GM18519 (cell line): ENCODE measurements around the gene RDX.

Experiments
- ATAC-seq: cut with Tn5 transposase; IDR thresholded peaks from one replicate; pipeline ENCODE4 v1.9.1; 2021; ENCODE audit warnings: mild to moderate bottlenecking, moderate library complexity; ENCODE audit not compliant: unreplicated experiment, low FRiP score

The RDX gene

DNA sequence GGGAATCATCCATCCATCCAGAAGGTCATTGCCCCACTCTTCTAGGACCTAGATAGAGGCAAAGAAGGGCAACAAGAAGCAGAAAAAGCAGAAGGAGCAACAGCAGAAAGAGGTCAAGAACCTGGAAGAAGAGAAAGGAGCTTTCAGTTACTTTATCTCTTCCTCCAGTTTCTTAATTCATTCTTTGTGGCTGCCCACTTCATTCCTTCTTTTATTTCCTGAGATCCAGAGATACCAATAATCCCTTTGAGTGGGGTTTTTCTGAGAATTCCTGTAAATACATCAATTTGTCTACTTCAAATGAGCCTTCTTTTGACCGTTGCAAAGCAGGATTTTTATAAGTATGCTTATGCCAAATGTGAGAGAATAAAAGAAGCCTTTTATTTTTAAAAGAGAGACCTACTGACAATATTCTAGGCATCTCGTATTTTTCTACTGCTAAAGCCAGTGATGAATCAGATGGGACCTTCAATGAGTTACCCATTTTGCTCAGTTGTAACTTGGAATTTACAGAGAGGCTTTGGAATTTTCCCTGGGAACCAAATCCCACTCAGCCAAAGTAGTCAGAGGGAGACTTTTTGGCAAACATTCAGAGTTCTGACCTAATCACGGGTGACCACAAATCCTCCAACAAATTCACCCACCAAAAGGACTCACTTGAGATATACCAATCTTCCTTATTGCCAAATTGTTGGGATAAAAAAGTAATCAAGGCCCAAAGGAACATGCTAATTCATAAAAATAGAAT, 148.3 kb downstream of the RDX start:
- no peak for ATAC-seq

DNA sequence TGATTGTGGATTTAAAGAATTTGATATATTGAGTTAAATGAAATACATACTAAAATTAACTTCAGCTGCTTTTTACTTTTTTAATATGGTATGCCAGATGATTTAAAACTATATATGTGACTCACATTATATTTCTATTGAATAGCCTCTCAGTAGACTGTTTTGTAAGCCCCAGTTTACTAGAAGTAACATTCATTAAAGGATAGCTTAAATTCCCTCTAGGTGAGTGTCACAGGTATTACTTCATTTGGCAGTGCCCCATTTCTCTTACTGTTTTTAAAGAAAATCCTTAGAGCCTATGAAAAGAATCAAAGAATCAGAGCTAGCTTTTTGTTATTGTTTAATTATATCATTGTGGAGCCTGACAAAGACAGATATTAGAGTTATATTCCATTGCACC, 154.6 kb downstream of the RDX start:
- no peak for ATAC-seq

DNA sequence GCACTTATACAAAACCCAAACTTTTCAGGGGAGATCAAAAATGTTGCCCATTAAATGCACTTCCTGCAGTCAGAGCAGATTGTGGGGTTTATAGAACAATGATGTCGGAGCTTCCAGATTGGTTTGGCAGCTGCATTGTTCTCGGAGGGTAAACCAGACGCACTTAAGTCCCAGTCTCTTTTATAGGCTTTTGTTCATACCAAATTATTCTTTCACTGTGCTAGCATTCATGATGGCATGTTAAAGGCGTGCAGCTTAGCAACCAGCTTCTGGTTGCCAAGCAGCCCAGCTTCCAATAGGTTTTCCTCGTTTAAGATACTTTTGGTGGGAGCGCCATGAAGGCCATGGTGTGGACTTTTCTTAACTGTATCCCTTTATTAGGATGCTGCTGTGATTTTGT, 162.3 kb downstream of the RDX start:
- ATAC-seq: no peak

DNA sequence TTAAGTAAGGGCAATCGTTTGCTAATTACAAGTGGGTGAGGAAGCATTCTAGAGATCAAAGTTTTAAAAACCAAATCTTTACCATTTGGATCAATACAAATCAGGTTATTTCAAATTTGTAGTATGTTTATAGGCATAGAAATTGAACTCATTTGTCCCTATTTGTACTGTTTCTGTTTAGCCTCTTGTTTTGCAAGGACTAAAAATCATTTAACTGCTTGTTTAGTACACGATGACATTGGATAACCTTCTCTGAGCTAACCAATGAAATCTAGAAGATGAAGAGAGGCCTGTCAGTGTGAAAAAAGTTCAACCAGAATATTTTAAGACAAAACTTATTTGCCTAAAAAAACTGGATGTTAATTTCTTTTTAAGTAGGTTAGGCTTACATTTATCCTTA, 163.3 kb downstream of the RDX start:
- ATAC-seq: no peak

DNA sequence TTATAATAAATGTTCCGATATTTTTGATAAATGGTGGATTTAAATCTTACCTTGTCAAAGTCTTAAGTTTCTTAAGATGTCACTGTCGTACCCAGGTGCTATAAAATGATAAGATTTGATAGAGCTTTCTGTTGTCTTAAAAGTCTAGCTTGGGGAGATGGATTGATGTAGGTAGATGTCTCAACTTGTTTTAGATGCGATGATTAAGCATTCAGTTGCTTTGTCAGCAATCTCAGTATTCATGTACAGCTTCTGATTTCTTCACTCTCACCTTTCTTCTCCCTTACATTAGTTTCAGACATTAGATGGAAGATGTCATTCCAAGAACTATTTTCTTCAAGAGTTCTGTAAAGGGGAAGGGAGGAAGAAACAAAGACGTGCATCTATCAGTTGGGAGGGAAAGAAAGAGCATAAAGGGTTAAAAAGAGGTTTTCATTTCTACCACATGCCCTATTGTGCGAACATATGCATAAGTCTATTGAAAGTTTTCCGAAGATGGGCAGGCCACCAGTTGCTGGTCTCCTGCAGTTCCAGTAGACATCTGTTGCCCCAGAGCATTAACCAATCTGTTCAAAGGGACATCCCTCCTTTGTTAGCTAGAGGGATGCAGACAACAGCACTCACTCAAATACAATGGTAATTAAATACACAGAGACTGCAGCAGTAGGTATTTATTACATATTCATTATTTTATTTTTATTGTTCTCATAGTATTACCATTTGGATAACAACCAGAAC, 164.9 kb downstream of the RDX start:
- ATAC-seq: no peak

DNA sequence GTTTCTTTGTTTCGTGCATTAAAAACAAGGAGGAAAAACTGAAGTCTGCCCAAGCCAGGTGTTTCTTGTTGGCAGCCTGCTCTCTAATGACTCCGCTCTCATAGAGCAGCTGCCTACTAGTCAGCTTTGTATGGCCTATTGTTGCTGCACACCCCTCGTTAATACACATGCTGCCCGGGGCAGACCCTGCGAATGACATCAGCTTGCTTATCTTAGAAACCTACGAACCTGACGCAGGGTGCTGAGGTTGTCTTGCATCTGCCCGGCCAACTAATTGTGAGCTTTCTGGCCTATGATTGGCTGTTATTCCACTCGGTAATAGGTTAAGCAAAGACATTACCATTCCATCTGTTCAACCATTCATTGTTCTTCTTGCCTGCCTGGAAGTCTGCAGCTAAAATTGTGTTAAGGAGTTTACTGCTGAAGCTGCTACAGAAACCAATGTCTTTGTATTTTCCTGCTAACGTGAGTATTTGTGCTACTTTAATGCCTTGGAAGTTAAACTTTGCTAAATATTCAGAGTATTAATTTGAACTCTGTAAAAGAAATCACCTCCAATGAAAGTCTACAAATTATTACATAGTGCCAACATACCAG, 165.7 kb downstream of the RDX start:
- no peak for ATAC-seq

DNA sequence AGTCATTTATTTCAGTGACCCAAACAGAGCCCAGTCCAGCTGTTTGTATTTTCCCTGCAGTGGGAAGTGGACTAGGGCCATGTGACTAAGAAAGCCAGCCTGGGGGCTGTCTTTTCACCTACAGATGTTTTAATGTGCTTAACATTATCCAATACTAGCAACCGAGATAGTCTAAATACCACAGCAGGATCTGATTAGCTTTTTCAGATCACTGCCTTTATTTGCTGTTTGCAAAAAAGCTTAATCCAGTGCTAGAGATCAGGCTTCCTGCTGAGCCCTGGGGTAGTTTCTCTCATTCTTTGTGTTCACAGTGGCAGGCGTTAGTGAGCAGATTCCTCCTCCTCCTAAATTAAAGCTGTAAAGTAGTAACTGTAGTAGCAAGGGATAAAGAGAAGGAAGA, 168.3 kb downstream of the RDX start:
- no peak for ATAC-seq

DNA sequence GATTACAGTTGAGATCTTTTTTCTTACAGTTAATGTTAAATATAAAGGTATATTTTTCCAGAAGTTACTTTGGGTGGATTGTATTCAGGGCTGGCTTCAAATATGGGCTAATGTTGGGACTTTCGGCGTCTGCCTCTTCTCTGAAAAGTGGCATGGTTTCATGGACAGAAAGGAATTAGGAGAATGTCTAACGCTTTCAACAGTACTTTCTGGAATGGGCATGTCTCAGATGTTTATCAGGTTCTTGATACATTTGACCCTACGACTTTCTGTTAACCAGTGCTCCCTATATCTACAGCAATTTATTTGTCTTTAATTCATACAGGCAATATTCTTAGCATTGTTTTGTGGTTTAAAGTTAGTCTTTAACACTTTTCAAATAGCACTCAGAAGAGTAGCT, 169.5 kb downstream of the RDX start:
- ATAC-seq: no peak

DNA sequence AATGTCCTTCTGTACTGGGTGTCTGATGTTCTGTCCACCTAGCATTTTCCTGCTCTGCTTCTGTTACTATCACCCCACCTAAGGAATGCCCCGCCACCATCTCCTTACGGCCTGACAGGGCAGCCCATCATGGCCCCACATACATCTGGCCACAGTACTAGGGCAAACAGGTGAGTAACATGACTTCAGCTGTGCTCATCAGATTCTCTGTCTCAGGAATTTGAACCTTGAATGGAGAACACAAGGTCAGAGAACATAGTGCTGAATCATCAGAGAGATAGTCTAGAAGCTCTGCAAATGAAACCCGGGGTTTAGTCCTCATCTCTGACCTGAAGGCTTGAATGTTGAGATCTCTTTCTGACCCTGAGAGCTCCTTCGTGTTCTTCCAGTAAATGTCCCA, 170.8 kb downstream of the RDX start:
- no peak for ATAC-seq
